OCI-LY3 (cell line): ENCODE measurements around the gene FRRS1L.

Experiments
- EZH2phosphoT487 ChIP-seq: fragments of 200-600 bp; shearing (Covaris generic); IDR thresholded peaks from 2 replicates; pipeline ENCODE4 v1.6.1; 2018; ENCODE audit warnings: antibody characterized with exemption, mixed run types, low read depth
- TF ChIP-seq, protein P1 (sequence below): fragments of 200-600, 300-600 bp; sonication (generic); IDR thresholded peaks from 2 replicates; pipeline ENCODE4 v1.5.1; 2014; ENCODE audit warnings: antibody characterized with exemption, low read length, low read depth

DNA sequence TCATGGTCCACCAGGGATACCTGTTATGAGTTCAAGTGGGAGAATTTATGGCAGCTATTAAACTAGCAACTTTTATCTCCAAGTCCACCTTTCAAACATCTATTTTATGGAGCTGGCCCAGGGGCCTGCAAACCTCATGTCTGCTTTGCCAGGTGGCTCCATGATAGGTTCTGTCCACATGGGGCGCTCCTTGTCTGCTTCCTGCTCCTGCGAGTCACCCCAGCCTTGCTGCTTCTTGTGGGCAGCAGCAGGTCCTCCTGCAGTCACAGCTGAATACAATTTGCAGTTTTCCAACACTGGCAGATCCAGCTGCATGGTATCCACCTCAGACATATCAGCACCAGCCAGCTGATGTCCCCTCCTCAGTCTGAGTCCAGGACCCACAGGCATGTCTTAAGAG lies 39.6 kb upstream of the FRRS1L start:
- TF ChIP-seq, protein P1, sequence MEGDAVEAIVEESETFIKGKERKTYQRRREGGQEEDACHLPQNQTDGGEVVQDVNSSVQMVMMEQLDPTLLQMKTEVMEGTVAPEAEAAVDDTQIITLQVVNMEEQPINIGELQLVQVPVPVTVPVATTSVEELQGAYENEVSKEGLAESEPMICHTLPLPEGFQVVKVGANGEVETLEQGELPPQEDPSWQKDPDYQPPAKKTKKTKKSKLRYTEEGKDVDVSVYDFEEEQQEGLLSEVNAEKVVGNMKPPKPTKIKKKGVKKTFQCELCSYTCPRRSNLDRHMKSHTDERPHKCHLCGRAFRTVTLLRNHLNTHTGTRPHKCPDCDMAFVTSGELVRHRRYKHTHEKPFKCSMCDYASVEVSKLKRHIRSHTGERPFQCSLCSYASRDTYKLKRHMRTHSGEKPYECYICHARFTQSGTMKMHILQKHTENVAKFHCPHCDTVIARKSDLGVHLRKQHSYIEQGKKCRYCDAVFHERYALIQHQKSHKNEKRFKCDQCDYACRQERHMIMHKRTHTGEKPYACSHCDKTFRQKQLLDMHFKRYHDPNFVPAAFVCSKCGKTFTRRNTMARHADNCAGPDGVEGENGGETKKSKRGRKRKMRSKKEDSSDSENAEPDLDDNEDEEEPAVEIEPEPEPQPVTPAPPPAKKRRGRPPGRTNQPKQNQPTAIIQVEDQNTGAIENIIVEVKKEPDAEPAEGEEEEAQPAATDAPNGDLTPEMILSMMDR, result peak; percentile 41
- TF ChIP-seq EZH2phosphoT487, result no peak
